Vagina (tissue), 2 donors: Measurements from ENCODE around the gene CAST. TPM values are rescaled to one million over a fixed set of nuclear protein-coding genes. Genes with fewer than 3 reads are reported as not detected.

ENCODE experiments used
- DNase-seq, 2 donors: peaks; one replicate each; pipeline ENCODE4 v3.0.0-alpha.2; 2017; ENCODE audit errors: extremely low spot score in 2 of 2
- H3K27ac ChIP-seq: fragments of 200-600 bp; sonication (generic); one replicate; pipeline ENCODE4 v1.5.1; 2019
- H3K27me3 ChIP-seq: fragments of 200-600 bp; sonication (generic); one replicate; pipeline ENCODE4 v1.5.1; 2019
- H3K36me3 ChIP-seq, 2 donors: fragments of 200-600 bp; sonication (generic); one replicate each; pipeline ENCODE4 v1.5.1; 2017 to 2019
- H3K4me1 ChIP-seq: fragments of 200-600 bp; sonication (generic); one replicate; pipeline ENCODE4 v1.5.1; 2019
- H3K4me3 ChIP-seq, 2 donors: fragments of 200-600 bp; sonication (generic); 1 replicate in 1 of 2; 2 replicates in 1 of 2; pipeline ENCODE4 v1.5.1; 2016 to 2019
- H3K9me3 ChIP-seq: fragments of 200-600 bp; sonication (generic); one replicate; pipeline ENCODE4 v1.5.1; 2019
- CTCF ChIP-seq, 3 experiments: fragments of 450-650 bp in 2 of 3; fragments of 200-600 bp in 1 of 3; sonication (generic) in 1 of 3; IDR thresholded peaks; one replicate each; pipeline ENCODE4 v1.5.1; 2017 to 2019; ENCODE audit warnings: antibody characterized with exemption in 3 of 3, mild to moderate bottlenecking in 2 of 3, moderate library complexity in 2 of 3
- POLR2A ChIP-seq, 2 donors: fragments of 450-650 bp; IDR thresholded peaks; one replicate each; pipeline ENCODE4 v1.6.1; 2017; ENCODE audit warnings: antibody characterized with exemption in 2 of 2, mild to moderate bottlenecking in 2 of 2, moderate library complexity in 2 of 2
- POLR2AphosphoS5 ChIP-seq, 2 donors: sonication (generic); formaldehyde crosslinking; IDR thresholded peaks; one replicate each; pipeline ENCODE4 v1.9.0; 2017; ENCODE audit warnings: antibody characterized with exemption in 2 of 2, mild to moderate bottlenecking in 2 of 2, low read depth in 1 of 2; ENCODE audit not compliant: insufficient read depth in 1 of 2
- intact Hi-C: fragments of 100-400 bp; cut with DNase I; formaldehyde crosslinking; loops from one replicate; pipeline ENCODE4 v1.15.1; 2023
- total RNA-seq: library from RNA; depleted of rRNA; stranded (reverse); fragments of >200 nt; gene quantifications from one replicate; pipeline ENCODE4 v1.2.3, GENCODE V29; 2016

Gene CAST
- total RNA-seq, 1 donor from 2014 or later, result 309 TPM

DNA sequence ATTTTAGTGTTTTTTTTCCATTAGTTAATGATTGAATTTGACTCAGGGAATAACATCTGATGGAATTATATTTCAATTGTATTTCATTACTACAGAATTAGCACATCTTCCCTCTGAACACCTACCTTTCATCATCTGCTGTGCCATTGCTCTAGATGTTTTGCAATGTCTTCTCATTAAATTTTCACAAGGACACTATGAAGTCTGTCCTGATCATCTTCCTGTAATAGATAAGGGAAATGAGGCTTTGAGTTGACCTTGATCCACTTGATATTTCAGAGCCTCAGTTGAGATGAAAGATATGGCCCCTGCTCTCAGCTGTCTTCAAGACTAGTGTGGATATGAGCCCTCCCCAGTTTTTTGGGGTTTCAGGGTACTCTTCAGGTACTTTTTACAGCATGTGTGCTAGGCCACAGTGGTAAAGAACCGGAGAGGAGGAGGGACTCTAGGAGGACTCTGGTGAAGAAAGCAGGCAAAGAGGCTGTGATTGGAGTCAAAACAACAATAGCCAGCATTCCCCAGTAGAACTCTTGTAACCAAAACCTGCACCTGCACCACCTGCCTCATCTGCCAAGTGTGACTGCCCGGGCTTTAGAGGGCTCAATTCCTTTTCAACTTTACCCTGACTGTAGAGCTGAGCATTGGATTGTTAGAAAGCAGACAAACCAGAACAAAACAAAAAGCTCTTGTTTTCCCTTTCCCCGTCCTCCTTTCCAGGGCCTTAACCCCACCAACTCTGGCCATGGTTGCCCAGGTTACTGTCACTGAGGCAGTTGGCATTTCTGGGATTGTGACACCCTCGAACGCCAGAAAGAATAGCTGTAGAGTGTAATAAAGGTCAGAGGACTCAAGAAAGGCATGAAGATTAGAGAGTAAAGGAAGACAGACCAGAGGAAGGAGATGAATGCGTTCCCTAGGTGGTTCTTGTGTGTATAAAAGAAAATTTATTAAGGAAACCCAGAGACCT, 89.3 kb downstream of the CAST start:
- Histone ChIP-seq H3K4me1 (no peaks in the 10 kb centered on the region), H3K4me3 (no peak overlapping the region), H3K27ac (no peak overlapping the region), H3K27me3 (no peaks in the 10 kb centered on the region), H3K36me3 (peaks cover 0 to 83% of the 10 kb centered on the region in 2 donors), H3K9me3 (no peaks in the 10 kb centered on the region)
- DNase-seq, result no peak
- no peak for TF ChIP-seq POLR2AphosphoS5 (IDR thresholded peaks at IDR 0.05; ENCODE audit: insufficient read depth in 1 of 2, low read depth in 1 of 2)
- TF ChIP-seq CTCF (IDR thresholded peaks at IDR 0.05), result no peak
- TF ChIP-seq POLR2A (IDR thresholded peaks at IDR 0.05), result no peak
- intact Hi-C loops, result loop anchor here (10.0 kb wide), 1 partner anchor 413 kb away; no protein-coding TSS in a partner anchor

DNA sequence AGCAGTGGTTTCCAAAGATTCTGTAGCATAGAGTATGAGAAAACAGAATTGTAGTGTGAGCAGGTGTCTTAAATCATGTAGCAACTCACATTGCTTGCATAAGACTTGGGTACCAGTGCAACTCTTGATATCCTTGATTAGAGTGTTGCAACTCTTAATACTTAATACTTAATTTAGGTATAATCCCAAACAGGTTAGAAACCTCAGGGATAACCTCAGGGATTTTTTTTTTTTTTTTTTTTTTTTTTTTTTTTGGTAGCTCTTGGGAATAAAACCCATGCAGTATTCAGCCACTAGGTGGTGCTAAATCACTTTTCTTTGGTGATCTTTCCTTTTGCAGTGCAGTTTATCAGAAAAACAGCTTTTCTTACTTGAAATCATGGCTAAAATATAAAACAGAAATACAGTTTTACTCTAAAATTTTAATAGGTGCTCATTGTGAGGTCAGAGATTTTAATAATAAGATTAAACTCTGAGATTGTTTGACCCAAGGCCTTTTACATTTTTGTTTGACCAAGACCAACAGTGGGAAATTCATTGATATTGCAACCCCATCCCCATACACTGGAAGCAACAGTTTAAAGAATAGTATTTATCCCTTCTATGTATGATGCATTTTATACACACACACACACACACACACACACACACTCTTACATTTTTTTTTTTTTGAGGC, 90.3 kb downstream of the CAST start:
- H3K27ac ChIP-seq, result no peak overlapping the region
- H3K4me1 ChIP-seq, result no peaks in the 10 kb centered on the region
- intact Hi-C loops, result loop anchor here (10.0 kb wide), 1 partner anchor 412 kb away; no protein-coding TSS in a partner anchor
- no peak for DNase-seq
- TF ChIP-seq CTCF (IDR thresholded peaks at IDR 0.05) (peak; percentile 26 to 47 (median 32)), POLR2AphosphoS5 (IDR thresholded peaks at IDR 0.05; ENCODE audit: insufficient read depth in 1 of 2, low read depth in 1 of 2) (peak in 1 of 2 donors; percentile 14), POLR2A (IDR thresholded peaks at IDR 0.05) (no peak)
- no peak overlapping the region for H3K4me3 ChIP-seq
- H3K27me3 ChIP-seq, result no peaks in the 10 kb centered on the region
- no peaks in the 10 kb centered on the region for H3K9me3 ChIP-seq
- H3K36me3 ChIP-seq, result peaks cover 0 to 88% of the 10 kb centered on the region in 2 donors

- TF ChIP-seq POLR2A (IDR thresholded peaks at IDR 0.05), result no peak
- TF ChIP-seq POLR2AphosphoS5 (IDR thresholded peaks at IDR 0.05; ENCODE audit: insufficient read depth in 1 of 2, low read depth in 1 of 2), result no peak
- no peak for TF ChIP-seq CTCF (IDR thresholded peaks at IDR 0.05)
- intact Hi-C loops, result loop anchor here (10.0 kb wide), 1 partner anchor 412 kb away; no protein-coding TSS in a partner anchor
- no peak for DNase-seq
- Histone ChIP-seq H3K4me1 (no peaks in the 10 kb centered on the region), H3K36me3 (peaks cover 0 to 88% of the 10 kb centered on the region in 2 donors), H3K27me3 (no peaks in the 10 kb centered on the region), H3K4me3 (no peak overlapping the region), H3K27ac (no peak overlapping the region), H3K9me3 (no peaks in the 10 kb centered on the region)
Observed at GRCh38 chr5:96753017-96753397, 90.8 kb downstream of the CAST start.

DNA sequence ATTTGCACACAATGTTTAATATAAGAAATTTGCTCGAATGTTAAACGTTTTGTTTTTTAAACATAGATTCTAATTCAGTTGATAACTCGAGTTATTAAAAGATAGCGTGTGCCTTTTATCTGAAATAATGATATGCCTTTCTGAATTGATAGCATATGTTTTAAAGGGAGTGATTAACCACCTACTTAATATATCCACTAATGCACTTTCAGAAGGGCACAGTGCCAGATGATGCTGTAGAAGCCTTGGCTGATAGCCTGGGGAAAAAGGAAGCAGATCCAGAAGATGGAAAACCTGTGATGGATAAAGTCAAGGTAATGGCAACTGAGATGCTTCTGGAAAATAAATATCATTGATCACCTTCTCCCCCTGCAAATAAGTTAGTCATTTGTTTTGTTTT, 91.7 kb downstream of the CAST start:
- intact Hi-C loops, result loop anchor here (10.0 kb wide), 1 partner anchor 411 kb away; no protein-coding TSS in a partner anchor
- TF ChIP-seq CTCF (IDR thresholded peaks at IDR 0.05) (no peak), POLR2A (IDR thresholded peaks at IDR 0.05) (no peak), POLR2AphosphoS5 (IDR thresholded peaks at IDR 0.05; ENCODE audit: insufficient read depth in 1 of 2, low read depth in 1 of 2) (no peak)
- H3K4me1 ChIP-seq, result no peaks in the 10 kb centered on the region
- no peaks in the 10 kb centered on the region for H3K27me3 ChIP-seq
- H3K27ac ChIP-seq, result no peak overlapping the region
- peaks cover 0 to 87% of the 10 kb centered on the region in 2 donors for H3K36me3 ChIP-seq
- H3K4me3 ChIP-seq, result no peak overlapping the region
- H3K9me3 ChIP-seq, result no peaks in the 10 kb centered on the region
- no peak for DNase-seq
